Glutamatergic neuron (in vitro differentiated cells): ENCODE measurements around the gene SNTN. TPM values are rescaled to one million over a fixed set of nuclear protein-coding genes. Genes with fewer than 3 reads are reported as not detected.

Source experiments
- DNase-seq: peaks from one replicate; pipeline ENCODE4 v3.0.0; 2022
- H3K27ac Mint-ChIP-seq: one replicate; pipeline ENCODE4 v1.8.0; 2020; ENCODE audit warnings: mild to moderate bottlenecking, mixed read lengths, inconsistent platforms; ENCODE audit not compliant: unreplicated experiment
- H3K27me3 Mint-ChIP-seq: one replicate; pipeline ENCODE4 v1.8.0; 2020; ENCODE audit warnings: mild to moderate bottlenecking, moderate library complexity, mixed read lengths, inconsistent platforms; ENCODE audit not compliant: unreplicated experiment
- H3K36me3 Mint-ChIP-seq: one replicate; pipeline ENCODE4 v1.8.0; 2020; ENCODE audit warnings: mild to moderate bottlenecking, mixed read lengths, inconsistent platforms; ENCODE audit not compliant: unreplicated experiment
- H3K4me1 Mint-ChIP-seq: one replicate; pipeline ENCODE4 v1.8.0; 2020; ENCODE audit warnings: mild to moderate bottlenecking, low read depth, mixed read lengths, inconsistent platforms; ENCODE audit not compliant: unreplicated experiment
- H3K4me3 Mint-ChIP-seq: one replicate; pipeline ENCODE4 v1.8.0; 2020; ENCODE audit warnings: mild to moderate bottlenecking, mixed read lengths, inconsistent platforms; ENCODE audit not compliant: unreplicated experiment
- H3K9me3 Mint-ChIP-seq: one replicate; pipeline ENCODE4 v1.8.0; 2020; ENCODE audit warnings: mild to moderate bottlenecking, moderate library complexity, mixed read lengths, inconsistent platforms; ENCODE audit not compliant: unreplicated experiment
- CTCF ChIP-seq: fragments of 200-600 bp; sonication (generic); IDR thresholded peaks from one replicate; pipeline ENCODE4 v1.5.0; 2021; ENCODE audit not compliant: partially characterized antibody, unreplicated experiment
- total RNA-seq: library from RNA; stranded (reverse); fragmentation: NEBNext Ultra II Directional; extraction: Animal tissue kit (Norgen Biotek cat#: 25700); gene quantifications from one replicate; pipeline ENCODE4 v1.2.1, GENCODE V29; 2021; ENCODE audit not compliant: unreplicated experiment

SNTN gene
- total RNA-seq, 1 donor from 2014 or later, result not detected

- Mint-ChIP-seq H3K9me3 (no peaks in the 10 kb centered on the region), H3K27ac (no peak overlapping the region)
- no peak for TF ChIP-seq CTCF
Measured at GRCh38 chr3:63654931-63655330, 2.5 kb downstream of the SNTN start.

GRCh38 chr3:63655519-63655918 is 3.0 kb downstream of the SNTN start:
- no peak for DNase-seq
- H3K27me3 Mint-ChIP-seq, result no peaks in the 10 kb centered on the region
- no peaks in the 10 kb centered on the region for H3K9me3 Mint-ChIP-seq
- no peak overlapping the region for H3K27ac Mint-ChIP-seq
- TF ChIP-seq CTCF, result no peak
- H3K36me3 Mint-ChIP-seq, result no peaks in the 10 kb centered on the region
- no peak overlapping the region for H3K4me3 Mint-ChIP-seq
- H3K4me1 Mint-ChIP-seq, result peaks cover 5% of the 10 kb centered on the region

More at GRCh38 chr3:63654931-63655330, 2.5 kb downstream of the SNTN start:
- no peak for DNase-seq
- Mint-ChIP-seq H3K36me3 (no peaks in the 10 kb centered on the region), H3K4me1 (peaks cover 5% of the 10 kb centered on the region), H3K27me3 (no peaks in the 10 kb centered on the region), H3K4me3 (no peak overlapping the region)

- Mint-ChIP-seq H3K9me3 (no peaks in the 10 kb centered on the region), H3K4me3 (no peak overlapping the region), H3K27ac (no peak overlapping the region), H3K36me3 (no peaks in the 10 kb centered on the region), H3K27me3 (no peaks in the 10 kb centered on the region), H3K4me1 (peaks cover 5% of the 10 kb centered on the region)
- no peak for DNase-seq
- TF ChIP-seq CTCF, result no peak
Measured at GRCh38 chr3:63656786-63657185, 4.3 kb downstream of the SNTN start.

GRCh38 chr3:63661242-63661641 is 8.8 kb downstream of the SNTN start:
- Mint-ChIP-seq H3K36me3 (no peaks in the 10 kb centered on the region), H3K4me3 (no peak overlapping the region), H3K4me1 (no peaks in the 10 kb centered on the region), H3K27ac (no peak overlapping the region), H3K9me3 (no peaks in the 10 kb centered on the region), H3K27me3 (no peaks in the 10 kb centered on the region)
- no peak for DNase-seq
- no peak for TF ChIP-seq CTCF

- DNase-seq, result no peak
- H3K4me1 Mint-ChIP-seq, result no peaks in the 10 kb centered on the region
Measured at GRCh38 chr3:63662011-63662410, 9.5 kb downstream of the SNTN start.

More at GRCh38 chr3:63662011-63662410, 9.5 kb downstream of the SNTN start:
- Mint-ChIP-seq H3K9me3 (no peaks in the 10 kb centered on the region), H3K36me3 (no peaks in the 10 kb centered on the region), H3K27me3 (no peaks in the 10 kb centered on the region), H3K4me3 (no peak overlapping the region), H3K27ac (no peak overlapping the region)
- no peak for TF ChIP-seq CTCF
